GM21737 (cell line): ENCODE data around the gene TELO2.
"Not testable (repeated sequence)": the region's sequence is repeated elsewhere in the genome, so short reads cannot be mapped to it uniquely, and the experiment has no call there.

Experiments
- ATAC-seq: cut with Tn5 transposase; IDR thresholded peaks from one replicate; pipeline ENCODE4 v1.9.1; 2021; ENCODE audit warnings: mild to moderate bottlenecking, moderate library complexity; ENCODE audit not compliant: unreplicated experiment

The TELO2 gene

GRCh38 chr16:1457489-1458245 is 35.5 kb upstream of the TELO2 start:
- ATAC-seq, result no peak

GRCh38 chr16:1458336-1458976 is 34.7 kb upstream of the TELO2 start:
- no peak for ATAC-seq

GRCh38 chr16:1458977-1459341 is 34.2 kb upstream of the TELO2 start:
- no peak for ATAC-seq

- no peak for ATAC-seq
Measured at GRCh38 chr16:1459967-1460366, 33.2 kb upstream of the TELO2 start.

- ATAC-seq, result no peak
Measured at GRCh38 chr16:1460602-1461138, 32.5 kb upstream of the TELO2 start.

- no peak for ATAC-seq
Measured at GRCh38 chr16:1461146-1461545, 32.0 kb upstream of the TELO2 start.

GRCh38 chr16:1464196-1464893 is 28.8 kb upstream of the TELO2 start:
- ATAC-seq, result no peak

- no peak for ATAC-seq
Measured at GRCh38 chr16:1464894-1465566, 28.1 kb upstream of the TELO2 start.

- no peak for ATAC-seq
Measured at GRCh38 chr16:1465567-1465915, 27.6 kb upstream of the TELO2 start.

GRCh38 chr16:1466054-1466453 is 27.1 kb upstream of the TELO2 start:
- no peak for ATAC-seq

- ATAC-seq, result no peak
Measured at GRCh38 chr16:1466968-1467521, 26.1 kb upstream of the TELO2 start.

GRCh38 chr16:1468426-1468810 is 24.7 kb upstream of the TELO2 start:
- ATAC-seq, result no peak

GRCh38 chr16:1469141-1469540 is 24.0 kb upstream of the TELO2 start:
- ATAC-seq, result not testable (repeated sequence)

- ATAC-seq, result no peak
Measured at GRCh38 chr16:1469693-1470201, 23.4 kb upstream of the TELO2 start.

GRCh38 chr16:1470481-1471251 is 22.5 kb upstream of the TELO2 start:
- no peak for ATAC-seq

- no peak for ATAC-seq
Measured at GRCh38 chr16:1471569-1472194, 21.5 kb upstream of the TELO2 start.

- ATAC-seq, result no peak
Measured at GRCh38 chr16:1472974-1473373, 20.2 kb upstream of the TELO2 start.

- peak; percentile 23 for ATAC-seq
Measured at GRCh38 chr16:1474082-1474795, 18.9 kb upstream of the TELO2 start.
